HG03139 (cell line): ENCODE data around the gene KCNV2.
"Not testable (repeated sequence)": the region's sequence is repeated elsewhere in the genome, so short reads cannot be mapped to it uniquely, and the experiment has no call there.

Experiments
- ATAC-seq: cut with Tn5 transposase; IDR thresholded peaks from one replicate; pipeline ENCODE4 v1.9.1; 2021; ENCODE audit not compliant: unreplicated experiment

Gene KCNV2

DNA sequence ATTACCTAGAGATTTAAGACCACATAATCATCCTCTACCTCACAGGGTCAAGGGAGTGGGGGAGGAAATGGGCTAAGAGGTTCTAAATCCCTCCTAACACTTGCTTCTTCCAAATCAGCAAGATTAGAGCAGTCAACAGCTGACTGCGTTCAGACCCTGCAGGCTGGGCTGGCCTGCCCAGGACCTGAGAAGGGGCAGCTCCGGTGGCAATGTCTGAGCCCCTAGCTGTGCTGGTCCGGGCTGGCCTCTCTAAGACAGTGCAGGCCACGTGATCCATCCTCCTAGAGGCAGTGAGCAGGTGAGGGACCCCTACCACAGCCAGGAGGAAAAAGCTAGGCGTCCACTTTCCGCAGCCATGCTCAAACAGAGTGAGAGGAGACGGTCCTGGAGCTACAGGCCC, at the start of gene KCNV2:
Gene KCNV2 (plus strand): TSS at position 126 of the 400 bp plus-strand sequence. CDS start 230 bp downstream, at position 356.
- ATAC-seq: no peak

DNA sequence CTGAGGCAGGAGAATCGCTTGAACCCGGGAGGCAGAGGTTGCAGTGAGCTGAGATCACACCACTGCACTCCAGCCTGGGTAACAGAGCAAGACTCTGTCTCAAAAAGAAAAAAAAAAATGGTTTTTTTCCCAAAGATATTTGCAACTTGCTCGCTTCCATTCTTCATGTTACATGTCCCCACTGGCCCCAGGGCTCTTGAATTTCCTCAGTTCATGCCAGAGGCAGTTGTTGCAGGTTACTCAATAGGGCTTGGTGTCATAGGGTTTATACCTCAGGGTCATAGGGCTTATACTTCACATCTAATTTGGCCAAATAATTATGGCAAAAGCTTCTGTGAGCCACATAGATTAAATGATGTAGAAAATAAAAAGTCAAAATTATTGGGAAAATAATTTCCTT, 44.1 kb upstream of the KCNV2 start:
- ATAC-seq: no peak

- no peak for ATAC-seq
Measured at GRCh38 chr9:2674141-2674824, 43.0 kb upstream of the KCNV2 start.

DNA sequence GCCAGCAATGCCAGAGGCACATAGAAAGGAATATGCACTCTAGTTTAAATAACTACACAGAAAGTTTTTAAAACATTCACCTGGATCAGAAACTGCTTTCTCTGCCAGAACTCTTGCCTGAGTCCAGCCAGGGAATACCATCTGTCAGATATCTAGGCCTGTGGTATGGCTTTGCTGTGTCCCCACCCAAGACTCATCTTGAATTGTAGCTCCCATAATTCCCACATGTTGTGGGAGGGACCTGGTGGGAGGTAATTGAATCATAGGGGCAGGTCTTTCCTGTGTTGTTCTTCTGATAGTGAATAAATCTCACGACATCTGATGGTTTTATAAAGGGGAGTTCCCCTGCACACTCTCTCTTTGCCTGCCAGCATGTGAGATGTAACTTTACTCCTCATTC, 41.5 kb upstream of the KCNV2 start:
- ATAC-seq: no peak

DNA sequence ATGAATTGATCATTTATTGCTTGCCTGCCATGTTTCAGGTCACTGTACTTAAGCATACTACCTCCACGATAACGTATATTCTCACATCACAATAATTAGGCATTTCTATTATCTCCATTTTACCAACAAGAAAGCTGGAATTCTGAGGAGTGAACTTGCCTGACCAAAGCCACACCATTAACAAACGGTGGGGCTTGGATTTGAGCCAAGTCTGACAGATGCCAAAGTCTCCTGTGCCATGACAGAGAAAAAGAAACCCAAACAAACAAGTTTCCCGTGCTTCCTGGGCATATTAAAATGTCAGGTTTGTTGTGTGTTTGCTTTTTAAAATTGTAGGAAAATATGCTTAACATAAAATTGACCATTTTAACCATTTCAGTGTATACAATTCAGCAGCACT, 40.8 kb upstream of the KCNV2 start:
- ATAC-seq: no peak

GRCh38 chr9:2677915-2678889, 39.1 kb upstream of the KCNV2 start:
- ATAC-seq: no peak

- ATAC-seq: no peak
Measured at GRCh38 chr9:2679011-2679410, 38.3 kb upstream of the KCNV2 start.

DNA sequence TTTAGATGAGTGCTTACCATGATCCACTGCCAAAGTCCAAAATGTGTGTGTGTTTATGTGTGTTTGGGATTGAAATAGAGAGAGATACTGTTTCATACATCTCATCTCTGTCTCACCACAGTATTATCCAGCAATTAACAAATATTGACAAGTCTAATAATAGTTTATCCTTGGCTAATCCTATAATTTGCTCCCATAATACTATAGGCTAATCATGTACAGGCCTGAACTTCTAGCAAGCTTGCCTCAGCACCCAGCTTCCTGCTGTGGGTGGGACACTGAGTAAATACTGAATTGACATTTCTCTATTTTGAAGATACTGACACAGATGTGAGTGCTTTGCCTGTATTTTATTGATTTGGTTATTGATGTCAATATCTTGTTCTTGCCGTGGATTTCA, 35.3 kb upstream of the KCNV2 start:
- ATAC-seq: no peak

DNA sequence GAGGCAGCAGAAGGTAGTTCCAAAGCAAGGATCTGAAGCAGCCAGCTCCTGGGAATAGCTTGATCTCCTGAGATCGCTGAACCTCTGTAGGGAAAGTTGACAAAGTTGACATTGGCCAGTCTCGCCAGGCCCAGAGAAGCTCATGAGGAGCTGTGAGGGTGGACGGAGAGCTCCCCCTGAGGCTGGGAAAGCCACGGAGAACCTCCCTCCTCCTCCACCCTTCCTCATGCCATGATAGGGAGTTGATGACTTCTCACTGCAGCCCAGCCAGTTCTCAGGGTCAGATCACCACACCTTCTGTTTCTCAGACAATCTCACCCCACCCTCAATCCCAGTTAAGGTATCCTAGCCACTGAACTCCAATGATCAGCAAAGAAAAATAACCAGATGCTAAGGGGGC, 30.4 kb upstream of the KCNV2 start:
- ATAC-seq: no peak

GRCh38 chr9:2688636-2689035, 28.7 kb upstream of the KCNV2 start:
- no peak for ATAC-seq

DNA sequence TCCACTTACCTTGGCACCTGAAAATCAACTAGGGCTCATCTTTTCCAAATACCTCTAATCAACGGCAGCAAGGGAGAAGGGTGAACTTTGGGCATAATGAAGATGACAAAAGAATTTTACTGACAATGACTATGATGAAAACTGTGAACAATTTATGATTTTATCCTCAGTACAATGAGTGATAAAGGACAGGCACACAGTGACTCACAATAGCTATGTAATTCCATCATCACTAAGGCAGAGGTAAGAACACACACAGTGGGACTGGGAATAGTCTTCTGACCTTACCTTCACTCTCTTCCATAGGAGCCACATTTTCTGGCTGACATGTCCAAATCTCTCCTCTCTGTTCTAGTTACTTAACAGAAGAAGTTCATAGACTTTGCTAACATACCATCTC, 26.1 kb upstream of the KCNV2 start:
- no peak for ATAC-seq

DNA sequence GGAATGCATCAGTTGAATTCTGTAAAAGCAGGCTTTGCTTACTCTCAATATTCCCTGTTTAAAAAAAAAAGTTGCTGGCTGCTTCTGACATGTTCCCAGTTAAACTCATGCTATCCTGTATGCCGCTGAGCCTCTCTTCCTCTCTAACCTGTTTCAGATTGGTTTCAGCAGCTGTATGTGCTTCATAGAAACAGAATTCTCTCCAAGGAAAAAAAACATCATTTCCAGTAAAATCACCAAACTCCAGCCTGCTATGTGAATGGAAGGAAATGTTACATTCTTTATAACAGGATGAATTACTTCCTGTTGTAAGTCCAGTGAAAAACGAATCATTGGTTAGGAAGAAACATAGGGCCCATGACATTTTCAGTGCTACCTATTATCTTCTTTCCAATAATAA, 25.7 kb upstream of the KCNV2 start:
- ATAC-seq: no peak

GRCh38 chr9:2693056-2693455, 24.3 kb upstream of the KCNV2 start:
- no peak for ATAC-seq

DNA sequence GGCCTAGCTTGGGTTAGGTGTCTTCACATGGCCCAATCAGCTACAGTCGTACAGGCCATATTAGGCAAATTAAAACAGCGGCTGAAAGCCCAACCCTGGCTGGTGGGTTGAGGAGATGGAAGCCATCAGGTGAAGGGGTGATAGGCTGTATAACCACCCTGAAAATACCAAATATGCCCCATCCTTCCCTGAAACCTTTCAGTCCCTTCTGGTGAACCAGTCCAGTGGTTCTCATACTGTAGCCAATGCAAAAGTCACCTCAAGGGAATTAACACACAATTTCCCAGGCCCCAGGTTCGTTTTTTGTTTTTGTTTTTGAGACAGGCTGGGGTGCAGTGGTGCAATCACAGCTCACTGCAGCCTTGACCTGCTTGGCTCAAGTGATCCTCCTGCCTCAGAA, 19.8 kb upstream of the KCNV2 start:
- no peak for ATAC-seq

DNA sequence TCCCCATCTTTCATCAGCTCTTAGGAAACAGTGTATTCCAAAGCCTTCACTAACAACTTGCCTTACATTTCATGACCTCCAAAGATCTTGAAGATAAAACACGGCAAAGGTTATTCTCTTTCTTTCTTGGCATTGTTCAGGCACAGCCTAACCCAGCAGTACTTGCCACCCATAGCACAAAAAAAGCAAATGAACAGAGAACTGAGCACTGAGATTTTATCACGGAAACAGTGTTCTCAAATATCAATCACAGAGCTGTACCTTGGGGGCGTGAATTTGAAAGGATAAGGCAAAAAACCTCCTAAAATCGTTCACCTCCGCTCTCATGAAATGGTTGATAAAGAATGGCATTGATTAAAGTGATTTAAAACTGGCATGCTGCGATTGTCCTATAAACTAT, 16.9 kb upstream of the KCNV2 start:
- ATAC-seq: no peak

DNA sequence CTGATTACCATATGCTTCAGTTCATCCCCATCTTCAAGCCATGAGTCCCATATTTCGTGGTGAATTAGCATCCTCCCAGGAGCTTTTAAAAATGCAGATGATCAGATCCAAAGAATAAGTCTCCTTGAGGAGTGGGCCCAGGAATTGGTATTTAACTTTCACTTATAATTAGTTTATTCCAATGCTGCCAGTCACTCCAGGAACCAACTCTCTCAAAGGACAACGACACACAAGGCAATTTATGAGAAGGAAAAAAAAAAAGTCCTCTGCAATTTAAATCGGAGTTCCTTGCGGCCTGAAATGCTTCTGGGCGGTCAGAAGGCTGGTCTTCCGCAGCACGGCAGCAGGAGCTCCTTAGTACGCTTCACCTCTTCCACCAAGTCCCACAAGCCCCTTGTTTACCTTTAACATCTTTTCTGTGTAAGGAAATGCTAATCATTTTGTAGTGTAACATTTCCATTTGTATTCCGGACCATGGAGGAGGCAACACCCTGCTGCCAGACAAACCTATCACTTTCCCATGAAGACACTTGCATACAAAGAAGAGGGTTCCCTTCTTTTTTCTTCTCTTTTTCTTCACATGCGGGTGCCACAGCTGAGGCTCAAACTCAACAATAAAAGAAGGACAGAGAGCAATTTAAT, 16.3 kb upstream of the KCNV2 start:
- no peak for ATAC-seq

GRCh38 chr9:2704504-2704903, 12.8 kb upstream of the KCNV2 start:
- no peak for ATAC-seq

DNA sequence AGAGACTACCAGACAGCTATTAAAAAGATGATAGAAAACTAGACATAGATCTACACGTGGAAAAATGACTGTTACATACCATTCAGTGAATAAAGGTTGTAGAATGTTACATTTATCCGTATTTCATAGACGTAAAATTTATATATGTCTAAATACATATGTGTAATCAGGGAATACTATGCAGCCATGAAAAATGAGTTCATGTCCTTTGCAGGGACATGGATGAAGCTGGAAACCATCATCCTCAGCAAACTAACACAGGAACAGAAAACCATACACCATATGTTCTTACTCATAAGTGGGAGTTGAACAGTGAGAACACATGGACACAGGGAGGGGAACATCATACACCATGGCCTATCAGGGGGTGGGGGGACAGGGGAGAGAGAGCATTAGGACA, 10.1 kb upstream of the KCNV2 start:
- ATAC-seq: not testable (repeated sequence)

GRCh38 chr9:2709645-2710101, 7.6 kb upstream of the KCNV2 start:
- ATAC-seq: no peak

- no peak for ATAC-seq
Measured at GRCh38 chr9:2711716-2712115, 5.6 kb upstream of the KCNV2 start.

DNA sequence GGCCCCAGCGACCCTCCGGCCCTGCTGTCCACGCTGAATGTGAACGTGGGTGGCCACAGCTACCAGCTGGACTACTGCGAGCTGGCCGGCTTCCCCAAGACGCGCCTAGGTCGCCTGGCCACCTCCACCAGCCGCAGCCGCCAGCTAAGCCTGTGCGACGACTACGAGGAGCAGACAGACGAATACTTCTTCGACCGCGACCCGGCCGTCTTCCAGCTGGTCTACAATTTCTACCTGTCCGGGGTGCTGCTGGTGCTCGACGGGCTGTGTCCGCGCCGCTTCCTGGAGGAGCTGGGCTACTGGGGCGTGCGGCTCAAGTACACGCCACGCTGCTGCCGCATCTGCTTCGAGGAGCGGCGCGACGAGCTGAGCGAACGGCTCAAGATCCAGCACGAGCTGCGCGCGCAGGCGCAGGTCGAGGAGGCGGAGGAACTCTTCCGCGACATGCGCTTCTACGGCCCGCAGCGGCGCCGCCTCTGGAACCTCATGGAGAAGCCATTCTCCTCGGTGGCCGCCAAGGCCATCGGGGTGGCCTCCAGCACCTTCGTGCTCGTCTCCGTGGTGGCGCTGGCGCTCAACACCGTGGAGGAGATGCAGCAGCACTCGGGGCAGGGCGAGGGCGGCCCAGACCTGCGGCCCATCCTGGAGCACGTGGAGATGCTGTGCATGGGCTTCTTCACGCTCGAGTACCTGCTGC, 839 bp downstream of the KCNV2 start:
- ATAC-seq: no peak
